Measurements from ENCODE around the gene BCAR3. TPM values are rescaled to one million over a fixed set of nuclear protein-coding genes. Genes with fewer than 3 reads are reported as not detected.
"Not testable (repeated sequence)": the region's sequence is repeated elsewhere in the genome, so short reads cannot be mapped to it uniquely, and the experiment has no call there.

BCAR3 gene
- total RNA-seq, 1 donor from 2014 or later: 59.5 TPM

GRCh38 chr1:93661829-93662474, 19.7 kb downstream of the BCAR3 start:
- Mint-ChIP-seq H3K27me3 (no peaks in the 10 kb centered on the region), H3K27ac (no peak overlapping the region), H3K36me3 (ENCODE audit: low read depth) (peaks cover 72% of the 10 kb centered on the region), H3K4me1 (peaks cover 28% of the 10 kb centered on the region), H3K9me3 (no peaks in the 10 kb centered on the region), H3K4me3 (no peak overlapping the region)
- ChIA-PET POLR2A (interaction anchor here (0.8 kb wide), 1 partner anchor 16 kb away, joined by 3 read pairs; no protein-coding TSS in a partner anchor), CTCF (interaction anchor here (1.0 kb wide), 1 partner anchor 33 kb away, joined by 3 read pairs; no protein-coding TSS in a partner anchor)
- no peak for ATAC-seq (ENCODE audit: low read depth)
- intact Hi-C loops (cut with micrococcal nuclease): no loop called here
- no peak for DNase-seq
- TF ChIP-seq CTCF (IDR thresholded peaks at IDR 0.05): no peak

GRCh38 chr1:93661341-93661740, 20.3 kb downstream of the BCAR3 start:
- H3K36me3 Mint-ChIP-seq (ENCODE audit: low read depth): peaks cover 70% of the 10 kb centered on the region
- CTCF ChIA-PET; H3K27me3 Mint-ChIP-seq; H3K27ac Mint-ChIP-seq; intact Hi-C loops (cut with micrococcal nuclease); DNase-seq; H3K4me3 Mint-ChIP-seq; H3K9me3 Mint-ChIP-seq; ATAC-seq (ENCODE audit: low read depth): not testable (repeated sequence)
- POLR2A ChIA-PET: interaction anchor here (0.8 kb wide), 1 partner anchor 17 kb away, joined by 3 read pairs; no protein-coding TSS in a partner anchor
- H3K4me1 Mint-ChIP-seq: peaks cover 28% of the 10 kb centered on the region

- POLR2A ChIA-PET: no interaction called here
- Mint-ChIP-seq H3K9me3 (no peaks in the 10 kb centered on the region), H3K4me1 (peaks cover 28% of the 10 kb centered on the region), H3K27me3 (no peaks in the 10 kb centered on the region), H3K27ac (no peak overlapping the region), H3K4me3 (no peak overlapping the region), H3K36me3 (ENCODE audit: low read depth) (peaks cover 65% of the 10 kb centered on the region)
- no peak for TF ChIP-seq CTCF (IDR thresholded peaks at IDR 0.05)
- DNase-seq (no peak), ATAC-seq (ENCODE audit: low read depth) (no peak)
- intact Hi-C loops (cut with micrococcal nuclease): no loop called here
- CTCF ChIA-PET: no interaction called here
Observed at GRCh38 chr1:93659822-93660503, 21.7 kb downstream of the BCAR3 start.

GRCh38 chr1:93658188-93658587, 23.4 kb downstream of the BCAR3 start:
- ChIA-PET POLR2A (no interaction called here), CTCF (no interaction called here)
- DNase-seq: no peak
- ATAC-seq (ENCODE audit: low read depth): no peak
- Mint-ChIP-seq H3K4me1 (peaks cover 15% of the 10 kb centered on the region), H3K36me3 (ENCODE audit: low read depth) (peaks cover 67% of the 10 kb centered on the region), H3K27me3 (no peaks in the 10 kb centered on the region), H3K4me3 (no peak overlapping the region), H3K9me3 (no peaks in the 10 kb centered on the region), H3K27ac (no peak overlapping the region)
- TF ChIP-seq CTCF (IDR thresholded peaks at IDR 0.05): no peak
- intact Hi-C loops (cut with micrococcal nuclease): no loop called here

GRCh38 chr1:93656491-93656890, 25.1 kb downstream of the BCAR3 start:
- TF ChIP-seq CTCF (IDR thresholded peaks at IDR 0.05): no peak
- ChIA-PET CTCF (interaction anchor here (1.8 kb wide), 1 partner anchor 25 kb away, joined by 6 read pairs; no protein-coding TSS in a partner anchor), POLR2A (interaction anchor here (0.6 kb wide), 2 partner anchors 13 to 25 kb away, joined by 4 read pairs; no protein-coding TSS in a partner anchor)
- DNase-seq (no peak), ATAC-seq (ENCODE audit: low read depth) (no peak)
- Mint-ChIP-seq H3K27ac (no peak overlapping the region), H3K4me1 (no peaks in the 10 kb centered on the region), H3K27me3 (no peaks in the 10 kb centered on the region), H3K4me3 (no peak overlapping the region), H3K9me3 (no peaks in the 10 kb centered on the region), H3K36me3 (ENCODE audit: low read depth) (peaks cover 52% of the 10 kb centered on the region)
- intact Hi-C loops (cut with micrococcal nuclease): no loop called here

Measured in activated B cell treated with CpG ODN at 0.5 μM for 24 hours (primary cell).